NCI-H510A (cell line): Measurements from ENCODE around the gene KLRF1.
A peak's percentile ranks its signal among the peaks of the same experiment; 100 is the strongest.

Source experiments
- DNase-seq: peaks from one replicate; lab custom pipeline; 2025; lab: John Stamatoyannopoulos, UW

The KLRF1 gene

DNA sequence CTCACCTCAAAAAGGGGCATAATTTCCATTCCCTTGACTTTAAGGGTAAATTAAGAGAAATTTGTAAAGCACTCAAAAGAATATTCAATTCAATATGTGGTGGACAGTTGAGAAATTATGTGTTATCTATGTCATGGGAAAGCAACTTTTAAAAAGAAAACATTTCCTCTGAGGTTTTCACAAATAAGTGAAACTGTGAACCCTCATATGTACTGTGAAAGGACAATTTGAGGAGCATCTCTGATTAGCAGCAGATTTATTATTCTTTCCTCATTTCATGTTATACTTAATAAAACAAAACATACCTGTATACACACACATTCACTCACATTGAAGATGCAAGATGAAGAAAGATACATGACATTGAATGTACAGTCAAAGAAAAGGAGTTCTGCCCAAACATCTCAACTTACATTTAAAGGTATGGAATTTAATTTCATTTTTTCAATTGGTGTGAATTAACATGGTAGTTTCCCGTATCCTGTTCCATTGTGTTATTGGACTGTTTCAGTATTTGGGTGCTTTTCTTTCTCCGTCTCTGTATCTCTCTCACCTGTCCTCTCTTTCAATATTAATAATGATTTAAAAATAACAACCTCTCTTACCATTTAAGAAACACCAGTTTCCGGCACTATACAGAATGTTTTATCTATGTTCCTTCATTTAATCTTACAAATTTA lies at the start of gene KLRF1:
TSS of gene KLRF1 (plus strand) at position 273 of the 680 bp plus-strand sequence. CDS start at position 337, 64 bp downstream.
- DNase-seq = no peak

- no peak for DNase-seq
Observed at GRCh38 chr12:9779209-9779608, 48.1 kb upstream of the KLRF1 start.

- no peak for DNase-seq
Observed at GRCh38 chr12:9781360-9781759, 45.9 kb upstream of the KLRF1 start.

- no peak for DNase-seq
Observed at GRCh38 chr12:9782547-9783382, 44.5 kb upstream of the KLRF1 start.

DNA sequence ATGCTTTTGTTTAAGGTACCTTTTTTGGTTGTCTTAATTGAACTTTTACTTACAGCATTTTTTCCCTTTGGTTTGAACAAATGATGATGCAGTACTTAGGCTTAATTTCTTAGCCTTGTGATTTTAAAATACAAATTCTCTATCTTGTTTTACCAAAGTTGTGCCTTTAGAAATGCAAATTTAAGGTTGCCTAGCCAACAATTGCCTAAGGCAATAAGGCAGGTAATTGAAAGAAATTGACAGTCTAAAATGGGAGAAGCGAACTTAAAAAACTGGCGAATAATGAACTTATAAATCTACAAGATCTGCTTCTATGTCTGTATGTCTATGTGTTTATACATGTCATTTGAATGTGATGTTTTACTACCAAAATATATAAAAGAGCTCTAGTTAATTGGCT lies 43.0 kb upstream of the KLRF1 start:
- no peak for DNase-seq

- no peak for DNase-seq
Observed at GRCh38 chr12:9784816-9785215, 42.5 kb upstream of the KLRF1 start.

- no peak for DNase-seq
Observed at GRCh38 chr12:9786726-9787717, 40.3 kb upstream of the KLRF1 start.

- DNase-seq = no peak
Observed at GRCh38 chr12:9792185-9792900, 34.9 kb upstream of the KLRF1 start.

- no peak for DNase-seq
Observed at GRCh38 chr12:9792961-9793617, 34.2 kb upstream of the KLRF1 start.

DNA sequence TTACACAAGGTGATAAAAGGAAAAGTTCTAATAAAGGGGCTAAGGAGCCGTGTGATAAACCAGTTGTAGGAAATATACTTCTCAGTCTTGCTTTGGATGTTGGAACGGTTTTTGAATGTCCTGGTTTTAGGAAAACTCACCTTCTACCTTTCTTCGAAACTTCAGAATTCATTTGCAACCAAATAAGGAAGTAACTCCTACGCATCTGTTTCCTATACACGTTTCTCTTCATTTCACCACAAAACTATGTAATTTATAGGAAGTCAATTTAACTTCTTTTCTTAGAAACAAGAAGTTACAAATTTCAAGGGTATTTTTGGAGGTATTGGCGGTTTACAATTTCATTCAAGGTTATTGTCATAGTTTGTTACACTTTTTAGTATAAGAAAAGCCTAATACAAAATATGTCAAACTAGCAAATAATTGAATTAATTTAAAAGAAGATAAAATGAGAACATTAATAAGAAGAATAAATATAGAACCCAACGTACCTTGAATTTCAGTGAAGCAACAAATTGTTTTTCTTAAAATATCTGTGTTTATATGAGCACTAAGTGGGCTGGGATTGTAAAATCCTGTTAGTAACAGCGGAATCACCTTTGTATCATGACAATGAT lies 33.4 kb upstream of the KLRF1 start:
- no peak for DNase-seq

DNA sequence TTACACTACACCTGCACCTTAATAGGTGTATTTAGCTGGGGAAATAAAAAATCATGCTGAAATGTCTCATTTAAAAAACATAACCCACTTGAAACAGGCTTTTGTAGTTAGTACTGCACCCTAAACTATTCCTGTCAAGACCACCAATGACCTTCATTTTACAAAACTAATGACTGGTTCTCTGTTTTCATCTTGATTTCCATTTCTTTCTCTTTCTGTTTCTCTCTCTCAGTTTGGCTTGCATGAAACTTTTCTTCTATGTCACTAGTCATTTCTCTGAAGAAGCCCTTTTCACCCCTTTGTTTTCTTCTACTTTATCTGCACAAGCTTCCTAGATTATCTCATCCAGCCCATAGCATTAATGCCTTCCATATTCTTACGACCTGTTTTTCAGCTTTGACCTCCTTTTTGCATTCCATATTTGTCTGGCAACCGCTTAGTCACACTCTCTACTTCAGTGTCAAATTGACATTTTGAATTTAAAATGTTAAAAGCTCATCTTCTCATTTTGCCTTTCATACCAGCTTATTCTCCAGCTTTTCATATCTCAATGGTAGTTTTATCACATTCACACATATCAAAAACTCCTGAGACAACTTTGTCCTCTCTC lies 32.7 kb upstream of the KLRF1 start:
- DNase-seq = no peak

- no peak for DNase-seq
Observed at GRCh38 chr12:9795945-9796344, 31.3 kb upstream of the KLRF1 start.

GRCh38 chr12:9796346-9796745 lies 30.9 kb upstream of the KLRF1 start:
- no peak for DNase-seq

DNA sequence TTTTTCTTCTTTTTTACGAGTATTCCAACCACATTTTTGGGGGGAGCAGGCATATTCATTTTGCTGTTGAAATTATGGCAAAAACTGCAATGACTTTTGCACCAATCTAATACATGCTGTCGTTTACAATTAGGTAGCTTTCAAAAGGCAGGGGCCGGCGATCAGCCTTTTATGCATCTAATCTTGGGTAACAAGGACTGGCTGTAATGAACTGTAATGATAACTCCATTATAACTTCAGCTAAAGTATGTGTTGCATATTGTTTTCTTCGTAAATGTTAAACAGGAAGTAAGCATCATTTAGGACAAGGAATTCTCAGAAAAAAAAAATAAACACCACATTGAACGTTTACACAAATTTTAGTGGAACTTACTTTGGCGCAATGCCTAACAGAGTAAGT lies 30.3 kb upstream of the KLRF1 start:
- DNase-seq = no peak

GRCh38 chr12:9797722-9798619 lies 29.3 kb upstream of the KLRF1 start:
- DNase-seq = peak; percentile 52

DNA sequence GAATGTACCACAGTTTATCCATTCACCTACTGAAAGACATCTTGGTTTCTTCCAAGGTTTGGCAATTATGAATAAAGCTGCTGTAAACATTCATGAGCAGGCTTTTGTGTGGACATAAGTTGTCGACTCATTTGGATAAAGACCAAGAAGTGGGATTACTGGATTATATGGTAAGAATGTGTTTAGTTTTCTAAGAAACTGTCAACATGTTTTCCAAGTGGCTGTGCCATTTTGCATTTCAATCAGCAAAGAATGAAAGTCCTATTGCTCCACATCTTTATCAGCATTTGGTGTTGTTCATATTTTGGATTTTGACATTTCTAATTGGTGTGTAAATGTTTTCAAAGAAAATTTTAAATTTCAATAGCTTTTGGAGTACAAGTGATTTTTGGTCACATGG lies 27.3 kb upstream of the KLRF1 start:
- DNase-seq = no peak

- DNase-seq = no peak
Observed at GRCh38 chr12:9805883-9806282, 21.4 kb upstream of the KLRF1 start.

DNA sequence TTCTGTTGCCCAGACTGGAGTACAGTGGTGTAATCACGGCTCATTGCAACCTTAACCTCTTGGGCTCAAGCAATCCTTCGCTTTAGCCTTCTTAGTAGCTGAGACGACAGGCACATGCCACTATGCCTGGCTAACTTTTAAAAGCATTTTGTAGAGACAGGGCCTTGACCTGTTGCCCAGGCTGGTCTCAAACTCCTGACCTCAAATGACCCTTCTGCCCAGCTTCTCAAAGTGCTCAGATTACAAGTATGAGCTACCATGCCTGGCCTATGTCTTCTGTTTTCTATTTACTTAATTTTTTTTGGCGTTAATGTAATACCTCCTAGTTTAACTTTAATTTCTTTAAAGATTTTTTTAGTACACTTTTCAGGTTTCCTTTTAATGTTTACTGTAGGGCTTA lies 20.6 kb upstream of the KLRF1 start:
- no peak for DNase-seq

DNA sequence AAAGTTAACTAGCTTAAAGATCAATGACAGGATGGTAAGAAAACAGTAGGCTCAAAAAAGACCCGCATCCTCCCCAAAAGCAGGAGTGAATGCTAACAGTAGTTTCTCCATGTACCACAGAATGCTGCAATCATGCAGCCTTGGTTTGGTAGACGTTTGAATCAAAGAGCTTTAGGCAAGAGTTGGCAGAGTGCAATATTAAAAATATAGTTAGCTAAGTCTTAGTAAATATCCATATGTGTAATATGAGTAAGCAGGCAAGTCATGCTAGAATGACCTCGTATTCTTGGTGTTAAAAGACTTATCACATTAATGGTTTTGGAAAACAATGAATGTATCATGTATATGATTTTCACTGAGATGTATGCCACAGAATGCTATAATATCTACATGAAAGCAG lies 18.8 kb upstream of the KLRF1 start:
- no peak for DNase-seq
